ENCODE results near the gene NXPE2.

NXPE2 gene

GRCh38 chr11:114666760-114667159 lies 11.6 kb upstream of the NXPE2 start:
- no peak for TF ChIP-seq CTCF (IDR thresholded peaks at IDR 0.05; ENCODE audit: low read depth, low read length, missing control alignments)
- no peak overlapping the region for H3K4me3 ChIP-seq (ENCODE audit: low read depth, low read length)
- no peak for DNase-seq (ENCODE audit: low read depth)
- in situ Hi-C loops (cut with HindIII; ENCODE audit: low sequenced_read_pairs): no loop called here

- TF ChIP-seq CTCF (IDR thresholded peaks at IDR 0.05; ENCODE audit: low read depth, low read length, missing control alignments): no peak
Measured at GRCh38 chr11:114668109-114668508, 10.2 kb upstream of the NXPE2 start.

GRCh38 chr11:114673661-114674060 lies 4.7 kb upstream of the NXPE2 start:
- TF ChIP-seq CTCF (IDR thresholded peaks at IDR 0.05; ENCODE audit: low read depth, low read length, missing control alignments): no peak
- H3K4me3 ChIP-seq (ENCODE audit: low read depth, low read length): no peak overlapping the region
- no peak for DNase-seq (ENCODE audit: low read depth)
- in situ Hi-C loops (cut with HindIII; ENCODE audit: low sequenced_read_pairs): no loop called here

More at GRCh38 chr11:114668109-114668508, 10.2 kb upstream of the NXPE2 start:
- no peak overlapping the region for H3K4me3 ChIP-seq (ENCODE audit: low read depth, low read length)
- DNase-seq (ENCODE audit: low read depth): no peak
- in situ Hi-C loops (cut with HindIII; ENCODE audit: low sequenced_read_pairs): no loop called here

GRCh38 chr11:114679505-114679904 lies 1.2 kb downstream of the NXPE2 start:
- H3K4me3 ChIP-seq (ENCODE audit: low read depth, low read length): no peak overlapping the region
- no peak for DNase-seq (ENCODE audit: low read depth)
- TF ChIP-seq CTCF (IDR thresholded peaks at IDR 0.05; ENCODE audit: low read depth, low read length, missing control alignments): no peak
- in situ Hi-C loops (cut with HindIII; ENCODE audit: low sequenced_read_pairs): no loop called here

GRCh38 chr11:114683007-114683406 lies 4.7 kb downstream of the NXPE2 start:
- no peak for TF ChIP-seq CTCF (IDR thresholded peaks at IDR 0.05; ENCODE audit: low read depth, low read length, missing control alignments)
- no peak overlapping the region for H3K4me3 ChIP-seq (ENCODE audit: low read depth, low read length)
- DNase-seq (ENCODE audit: low read depth): no peak
- in situ Hi-C loops (cut with HindIII; ENCODE audit: low sequenced_read_pairs): no loop called here

GRCh38 chr11:114684636-114685035 lies 6.3 kb downstream of the NXPE2 start:
- in situ Hi-C loops (cut with HindIII; ENCODE audit: low sequenced_read_pairs): no loop called here
- no peak for TF ChIP-seq CTCF (IDR thresholded peaks at IDR 0.05; ENCODE audit: low read depth, low read length, missing control alignments)
- DNase-seq (ENCODE audit: low read depth): no peak

GRCh38 chr11:114685097-114685496 lies 6.8 kb downstream of the NXPE2 start:
- no peak overlapping the region for H3K4me3 ChIP-seq (ENCODE audit: low read depth, low read length)
- no peak for TF ChIP-seq CTCF (IDR thresholded peaks at IDR 0.05; ENCODE audit: low read depth, low read length, missing control alignments)
- DNase-seq (ENCODE audit: low read depth): no peak
- in situ Hi-C loops (cut with HindIII; ENCODE audit: low sequenced_read_pairs): no loop called here

More at GRCh38 chr11:114684636-114685035, 6.3 kb downstream of the NXPE2 start:
- H3K4me3 ChIP-seq (ENCODE audit: low read depth, low read length): no peak overlapping the region
